HG03280 (cell line): ENCODE results near the gene ARIH1.
"Not testable (repeated sequence)": the region's sequence is repeated elsewhere in the genome, so short reads cannot be mapped to it uniquely, and the experiment has no call there.

Experiments used
- ATAC-seq: cut with Tn5 transposase; IDR thresholded peaks from one replicate; pipeline ENCODE4 v1.9.1; 2021; ENCODE audit warnings: mild to moderate bottlenecking, moderate library complexity; ENCODE audit not compliant: unreplicated experiment

The ARIH1 gene

GRCh38 chr15:72599855-72600464, 125.8 kb downstream of the ARIH1 start:
- no peak for ATAC-seq

GRCh38 chr15:72604794-72605193, 130.7 kb downstream of the ARIH1 start:
- no peak for ATAC-seq

- not testable (repeated sequence) for ATAC-seq
These were observed 134.0 kb downstream of the ARIH1 start for GRCh38 chr15:72608084-72608483.

GRCh38 chr15:72609862-72610261, 135.7 kb downstream of the ARIH1 start:
- ATAC-seq = no peak

- ATAC-seq = not testable (repeated sequence)
These were observed 138.2 kb downstream of the ARIH1 start for GRCh38 chr15:72612324-72612723.

GRCh38 chr15:72614810-72615532, 140.8 kb downstream of the ARIH1 start:
- ATAC-seq = no peak

- not testable (repeated sequence) for ATAC-seq
These were observed 141.6 kb downstream of the ARIH1 start for GRCh38 chr15:72615533-72616233.

- ATAC-seq = no peak
These were observed 142.5 kb downstream of the ARIH1 start for GRCh38 chr15:72616491-72617210.

- ATAC-seq = not testable (repeated sequence)
These were observed 149.7 kb downstream of the ARIH1 start for GRCh38 chr15:72623854-72624253.

GRCh38 chr15:72626153-72626552, 152.0 kb downstream of the ARIH1 start:
- ATAC-seq = not testable (repeated sequence)

GRCh38 chr15:72628249-72629067, 154.3 kb downstream of the ARIH1 start:
- not testable (repeated sequence) for ATAC-seq

- ATAC-seq = not testable (repeated sequence)
These were observed 155.0 kb downstream of the ARIH1 start for GRCh38 chr15:72629068-72629570.

GRCh38 chr15:72636519-72637282, 162.6 kb downstream of the ARIH1 start:
- not testable (repeated sequence) for ATAC-seq

GRCh38 chr15:72639759-72640483, 165.8 kb downstream of the ARIH1 start:
- ATAC-seq = not testable (repeated sequence)

GRCh38 chr15:72642271-72642670, 168.1 kb downstream of the ARIH1 start:
- ATAC-seq = not testable (repeated sequence)

- not testable (repeated sequence) for ATAC-seq
These were observed 174.6 kb downstream of the ARIH1 start for GRCh38 chr15:72648631-72649253.
